Measurements from ENCODE around the gene ZBTB17. TPM values are rescaled to one million over a fixed set of nuclear protein-coding genes. Genes with fewer than 3 reads are reported as not detected.

Gene ZBTB17
- polyA plus RNA-seq, 1 experiment, result 21.4 TPM

GRCh38 chr1:15944308-15945010, 31.4 kb downstream of the ZBTB17 start:
- CTCF ChIA-PET, result no interaction called here
- DNase-seq (ENCODE audit: low read depth, low spot score), result no peak
- no peak overlapping the region for H3K4me3 ChIP-seq (ENCODE audit: low read depth, low read length)
- no peak for TF ChIP-seq CTCF (IDR thresholded peaks at IDR 0.05; ENCODE audit: low read depth, low read length)
- H3K27me3 ChIP-seq (ENCODE audit: control insufficient read depth, insufficient read depth, low read length), result no peaks in the 10 kb centered on the region
- POLR2A ChIA-PET, result interaction anchor here (0.9 kb wide), 1 partner anchor 32 kb away, joined by 3 read pairs; the partner anchor contains the start of gene ZBTB17
- no peaks in the 10 kb centered on the region; the same call in 1 of the 2 replicates for H3K9me3 ChIP-seq (ENCODE audit: control insufficient read depth, insufficient read depth, low read length)
- no peak overlapping the region for H3K27ac ChIP-seq (ENCODE audit: low read depth, low read length)

- Histone ChIP-seq H3K9me3 (ENCODE audit: control insufficient read depth, insufficient read depth, low read length) (no peaks in the 10 kb centered on the region; the same call in 1 of the 2 replicates), H3K27me3 (ENCODE audit: control insufficient read depth, insufficient read depth, low read length) (no peaks in the 10 kb centered on the region), H3K27ac (ENCODE audit: low read depth, low read length) (no peak overlapping the region), H3K4me3 (ENCODE audit: low read depth, low read length) (no peak overlapping the region)
- POLR2A ChIA-PET, result interaction anchor here (0.9 kb wide), 1 partner anchor 32 kb away, joined by 3 read pairs; the partner anchor contains the start of gene ZBTB17
- TF ChIP-seq CTCF (IDR thresholded peaks at IDR 0.05; ENCODE audit: low read depth, low read length), result no peak
- DNase-seq (ENCODE audit: low read depth, low spot score), result no peak
- CTCF ChIA-PET, result no interaction called here
Observed at GRCh38 chr1:15943992-15944307, 32.0 kb downstream of the ZBTB17 start.

- ChIA-PET CTCF (interaction anchor here (1.2 kb wide), 1 partner anchor 152 kb away, joined by 3 read pairs; no protein-coding TSS in a partner anchor), POLR2A (interaction anchor here (0.9 kb wide), 1 partner anchor 33 kb away, joined by 3 read pairs; the partner anchor contains the start of gene ZBTB17)
- Histone ChIP-seq H3K27me3 (ENCODE audit: control insufficient read depth, insufficient read depth, low read length) (no peaks in the 10 kb centered on the region), H3K27ac (ENCODE audit: low read depth, low read length) (no peak overlapping the region), H3K9me3 (ENCODE audit: control insufficient read depth, insufficient read depth, low read length) (no peaks in the 10 kb centered on the region; the same call in 1 of the 2 replicates), H3K4me3 (ENCODE audit: low read depth, low read length) (no peak overlapping the region)
- no peak for TF ChIP-seq CTCF (IDR thresholded peaks at IDR 0.05; ENCODE audit: low read depth, low read length)
- DNase-seq (ENCODE audit: low read depth, low spot score), result no peak
Observed at GRCh38 chr1:15943328-15943991, 32.4 kb downstream of the ZBTB17 start.

GRCh38 chr1:15942661-15943327, 33.1 kb downstream of the ZBTB17 start:
- POLR2A ChIA-PET, result no interaction called here
- no peak overlapping the region for H3K4me3 ChIP-seq (ENCODE audit: low read depth, low read length)
- no peak for TF ChIP-seq CTCF (IDR thresholded peaks at IDR 0.05; ENCODE audit: low read depth, low read length)
- DNase-seq (ENCODE audit: low read depth, low spot score), result no peak
- H3K9me3 ChIP-seq (ENCODE audit: control insufficient read depth, insufficient read depth, low read length), result no peaks in the 10 kb centered on the region; the same call in 1 of the 2 replicates
- H3K27me3 ChIP-seq (ENCODE audit: control insufficient read depth, insufficient read depth, low read length), result no peaks in the 10 kb centered on the region
- H3K27ac ChIP-seq (ENCODE audit: low read depth, low read length), result no peak overlapping the region
- CTCF ChIA-PET, result interaction anchor here (1.2 kb wide), 1 partner anchor 151 kb away, joined by 3 read pairs; no protein-coding TSS in a partner anchor
